CD14-positive monocyte (primary cell): ENCODE measurements around the gene RAD54L. TPM values are rescaled to one million over a fixed set of nuclear protein-coding genes. Genes with fewer than 3 reads are reported as not detected.

ENCODE experiments used
- DNase-seq, 3 donors: peaks; one replicate each; pipeline ENCODE4 v3.0.0-alpha.2; 2011 to 2022
- H2AFZ ChIP-seq: 2 replicates; pipeline ENCODE4 v1.6.0; 2012; ENCODE audit warnings: mild to moderate bottlenecking, low read depth, low read length, inconsistent platforms; ENCODE audit not compliant: insufficient read depth, poor library complexity, severe bottlenecking
- H3K27ac ChIP-seq, 2 donors: 1 replicate in 1 of 2; 2 replicates in 1 of 2; pipeline ENCODE4 v1.5.1; 2012 to 2013; ENCODE audit warnings: low read length in 2 of 2, control low read depth in 1 of 2, inconsistent platforms in 1 of 2, low read depth in 1 of 2, mild to moderate bottlenecking in 1 of 2
- H3K27me3 ChIP-seq, 2 donors: one replicate each; pipeline versions ENCODE4 v1.6.0 to v1.6.1; 2011 to 2013; ENCODE audit warnings: low read length in 2 of 2; ENCODE audit not compliant: control insufficient read depth in 2 of 2, insufficient read depth in 2 of 2
- H3K36me3 ChIP-seq, 2 donors: replicated peaks in 1 of 2; 1 replicate in 1 of 2; 2 replicates in 1 of 2; pipeline versions ENCODE4 v1.5.1 to v1.6.1; 2012 to 2013; ENCODE audit warnings: low read length in 2 of 2, control low read depth in 1 of 2, inconsistent platforms in 1 of 2, mild to moderate bottlenecking in 1 of 2; ENCODE audit not compliant: insufficient read depth in 2 of 2, control insufficient read depth in 1 of 2
- H3K4me1 ChIP-seq, 2 donors: 1 replicate in 1 of 2; 2 replicates in 1 of 2; pipeline versions ENCODE4 v1.5.1 to v1.6.1; 2012 to 2013; ENCODE audit warnings: low read length in 2 of 2, control low read depth in 1 of 2, inconsistent platforms in 1 of 2, mild to moderate bottlenecking in 1 of 2, moderate library complexity in 1 of 2; ENCODE audit not compliant: insufficient read depth in 2 of 2, control insufficient read depth in 1 of 2
- H3K4me2 ChIP-seq: replicated peaks from 2 replicates; pipeline ENCODE3; 2012; ENCODE audit warnings: low read length, moderate library complexity, mild to moderate bottlenecking; ENCODE audit not compliant: poor library complexity, severe bottlenecking; ENCODE audit errors: extremely low read depth
- H3K4me3 ChIP-seq, 3 experiments: fragments of 200-600 bp in 1 of 3; sonication (generic) in 1 of 3; replicated peaks in 1 of 3; 1 replicate in 2 of 3; 2 replicates in 1 of 3; pipeline ENCODE4 v1.5.1; 2011 to 2013; ENCODE audit warnings: low read length in 3 of 3, mild to moderate bottlenecking in 3 of 3, control low read depth in 2 of 3, low read depth in 2 of 3, inconsistent platforms in 1 of 3, moderate library complexity in 1 of 3
- H3K79me2 ChIP-seq: 2 replicates; pipeline ENCODE4 v1.6.0; 2012; ENCODE audit warnings: mild to moderate bottlenecking, control low read depth, inconsistent platforms, low read length, moderate library complexity; ENCODE audit not compliant: insufficient read depth
- H3K9ac ChIP-seq: 2 replicates; pipeline ENCODE4 v1.6.0; 2017; ENCODE audit warnings: low read length, mild to moderate bottlenecking; ENCODE audit not compliant: insufficient read depth, poor library complexity, severe bottlenecking
- H3K9me3 ChIP-seq, 2 donors: replicated peaks in 1 of 2; 1 replicate in 1 of 2; 2 replicates in 1 of 2; pipeline versions ENCODE4 v1.5.1 to v1.6.1; 2012 to 2013; ENCODE audit warnings: low read length in 2 of 2, control low read depth in 1 of 2; ENCODE audit not compliant: control insufficient read depth in 1 of 2, insufficient read depth in 1 of 2
- H4K20me1 ChIP-seq: 2 replicates; pipeline ENCODE4 v1.6.0; 2012; ENCODE audit warnings: mild to moderate bottlenecking, low read length, control low read depth, moderate library complexity; ENCODE audit not compliant: insufficient read depth
- H3K27ac Mint-ChIP-seq, 7 donors: one replicate each; pipeline ENCODE4 v1.8.0; 2020; ENCODE audit warnings: mild to moderate bottlenecking in 7 of 7, mixed read lengths in 7 of 7, moderate library complexity in 6 of 7, inconsistent platforms in 2 of 7
- H3K27me3 Mint-ChIP-seq, 3 donors: one replicate each; pipeline ENCODE4 v1.8.0; 2021 to 2022; ENCODE audit warnings: low read depth in 3 of 3, mild to moderate bottlenecking in 3 of 3, mixed read lengths in 3 of 3, moderate library complexity in 3 of 3, inconsistent platforms in 1 of 3
- H3K36me3 Mint-ChIP-seq, 2 donors: one replicate each; pipeline ENCODE4 v1.8.0; 2020; ENCODE audit warnings: mixed read lengths in 2 of 2, inconsistent platforms in 1 of 2, mild to moderate bottlenecking in 1 of 2
- H3K4me1 Mint-ChIP-seq: one replicate; pipeline ENCODE4 v1.8.0; 2020; ENCODE audit warnings: mild to moderate bottlenecking, mixed read lengths
- H3K4me3 Mint-ChIP-seq, 2 donors: one replicate each; pipeline ENCODE4 v1.8.0; 2020; ENCODE audit warnings: mild to moderate bottlenecking in 2 of 2, mixed read lengths in 2 of 2, moderate library complexity in 1 of 2
- H3K9me3 Mint-ChIP-seq, 7 donors: one replicate each; pipeline ENCODE4 v1.8.0; 2020 to 2022; ENCODE audit warnings: mixed read lengths in 7 of 7, mild to moderate bottlenecking in 6 of 7, moderate library complexity in 6 of 7, inconsistent platforms in 2 of 7
- CTCF ChIP-seq: fragments of 200-600 bp; IDR thresholded peaks from one replicate; pipeline ENCODE4 v1.8.0; 2022; ENCODE audit warnings: antibody characterized with exemption, mild to moderate bottlenecking
- WGBS: methylation state at CpG from one replicate; pipeline ENCODE4 v1.1.5; 2013; ENCODE audit warnings: missing lambda C conversion rate; ENCODE audit not compliant: insufficient coverage; 5-methylcytosine and 5-hydroxymethylcytosine counted together
- intact Hi-C, 2 donors: fragments of 100-400 bp; cut with micrococcal nuclease; formaldehyde crosslinking; loops; one replicate each; pipeline versions ENCODE4 v1.15.0 to v1.15.1; 2023
- polyA plus RNA-seq, 3 donors: library from polyadenylated mRNA; depleted of rRNA in 1 of 3; unstranded in 2 of 3; stranded (reverse) in 1 of 3; fragments of 300-500 nt in 2 of 3; fragments of >200 nt in 1 of 3; fragmentation: Illumina TruSeq in 2 of 3; gene quantifications; 1 replicate in 2 of 3; 2 replicates in 1 of 3; pipeline ENCODE4 v1.2.3, GENCODE V29; 2012 to 2021

RAD54L gene
- polyA plus RNA-seq, 3 donors, result 0.13 TPM; not detected in 2

DNA sequence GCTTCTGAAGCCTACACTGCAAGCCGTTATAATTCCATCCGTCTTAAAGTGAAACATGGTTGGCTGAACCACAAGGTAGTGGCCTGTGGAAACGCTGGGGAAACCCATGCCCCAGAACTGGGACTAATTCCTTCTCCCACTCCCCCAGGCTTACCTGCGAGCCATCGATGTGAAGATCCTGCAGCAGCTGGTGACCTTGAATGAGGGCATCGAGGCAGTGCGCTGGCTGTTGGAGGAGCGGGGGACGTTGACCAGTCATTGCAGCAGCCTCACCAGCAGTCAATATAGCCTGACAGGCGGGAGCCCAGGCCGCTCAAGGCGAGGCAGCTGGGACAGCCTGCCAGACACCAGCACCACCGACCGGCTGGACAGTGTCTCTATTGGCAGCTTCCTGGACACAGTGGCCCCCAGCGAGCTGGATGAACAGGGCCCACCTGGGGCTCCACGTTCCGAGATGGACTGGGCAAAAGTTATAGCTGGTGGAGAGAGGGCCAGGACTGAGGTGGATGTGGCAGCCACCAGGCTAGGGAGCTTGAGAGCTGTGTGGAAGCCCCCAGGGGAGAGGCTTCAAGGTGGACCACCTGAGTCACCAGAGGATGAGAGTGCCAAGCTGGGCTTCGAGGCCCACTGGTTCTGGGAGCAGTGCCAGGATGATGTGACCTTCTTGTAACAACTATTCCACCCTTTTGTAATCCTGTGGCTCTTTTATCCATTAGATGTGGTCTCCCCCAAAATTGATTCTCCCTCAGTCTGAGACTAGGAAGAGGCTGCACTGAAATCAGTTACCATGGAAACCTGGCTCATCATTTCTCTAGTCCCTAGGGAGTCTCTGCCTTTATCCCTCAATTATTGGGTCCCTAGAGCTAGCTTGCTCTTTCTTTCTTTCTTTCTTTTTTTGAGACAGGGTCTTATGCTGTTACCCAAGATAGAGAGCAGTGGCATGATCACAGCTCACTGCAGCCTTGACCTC lies 27.7 kb upstream of the RAD54L start:
- no peak overlapping the region for H3K4me3 Mint-ChIP-seq
- Histone ChIP-seq H3K4me1 (no peaks in the 10 kb centered on the region), H4K20me1 (no peaks in the 10 kb centered on the region), H3K79me2 (no peaks in the 10 kb centered on the region), H2AFZ (no peak overlapping the region), H3K9ac (no peak overlapping the region), H3K4me3 (no peak overlapping the region), H3K4me2 (no peak overlapping the region), H3K27ac (no peak overlapping the region), H3K36me3 (no peaks in the 10 kb centered on the region), H3K27me3 (no peaks in the 10 kb centered on the region), H3K9me3 (no peaks in the 10 kb centered on the region)
- peak overlapping the region in 1 of 7 donors; percentile 40 for H3K27ac Mint-ChIP-seq
- no peaks in the 10 kb centered on the region for H3K36me3 Mint-ChIP-seq
- no peak for DNase-seq
- H3K9me3 Mint-ChIP-seq, result peaks cover 0 to 1% (median 0%) of the 10 kb centered on the region in 7 donors
- intact Hi-C loops, result no loop called here
- H3K4me1 Mint-ChIP-seq, result peaks cover 2% of the 10 kb centered on the region
- peaks cover 0 to 4% (median 1%) of the 10 kb centered on the region in 3 donors for H3K27me3 Mint-ChIP-seq
- no peak for TF ChIP-seq CTCF
- WGBS, result 94% methylated on average over 17 of the region's 18 CpGs

GRCh38 chr1:46220808-46221207 lies 26.8 kb upstream of the RAD54L start:
- Histone ChIP-seq H3K4me1 (no peaks in the 10 kb centered on the region), H3K36me3 (no peaks in the 10 kb centered on the region), H3K9ac (no peak overlapping the region), H3K9me3 (no peaks in the 10 kb centered on the region), H3K27me3 (no peaks in the 10 kb centered on the region), H4K20me1 (no peaks in the 10 kb centered on the region), H3K4me3 (no peak overlapping the region), H3K4me2 (no peak overlapping the region), H3K79me2 (no peaks in the 10 kb centered on the region), H2AFZ (no peak overlapping the region), H3K27ac (no peak overlapping the region)
- Mint-ChIP-seq H3K9me3 (peaks cover 0 to 1% (median 0%) of the 10 kb centered on the region in 7 donors), H3K36me3 (no peaks in the 10 kb centered on the region), H3K4me1 (peaks cover 2% of the 10 kb centered on the region), H3K27me3 (peaks cover 0 to 4% (median 1%) of the 10 kb centered on the region in 3 donors), H3K27ac (no peak overlapping the region), H3K4me3 (no peak overlapping the region)
- TF ChIP-seq CTCF, result no peak
- no CpG with 5 or more reads among the region's 3 CpGs for WGBS
- intact Hi-C loops, result no loop called here
- no peak for DNase-seq
